Medulla oblongata (tissue), 1 donor: ENCODE data around the gene NXPH3.
A peak's percentile ranks its signal among the peaks of the same experiment; 100 is the strongest.

Experiments
- DNase-seq: peaks from one replicate; pipeline ENCODE4 v3.0.0-alpha.2; 2015; ENCODE audit errors: extremely low spot score

Gene NXPH3

DNA sequence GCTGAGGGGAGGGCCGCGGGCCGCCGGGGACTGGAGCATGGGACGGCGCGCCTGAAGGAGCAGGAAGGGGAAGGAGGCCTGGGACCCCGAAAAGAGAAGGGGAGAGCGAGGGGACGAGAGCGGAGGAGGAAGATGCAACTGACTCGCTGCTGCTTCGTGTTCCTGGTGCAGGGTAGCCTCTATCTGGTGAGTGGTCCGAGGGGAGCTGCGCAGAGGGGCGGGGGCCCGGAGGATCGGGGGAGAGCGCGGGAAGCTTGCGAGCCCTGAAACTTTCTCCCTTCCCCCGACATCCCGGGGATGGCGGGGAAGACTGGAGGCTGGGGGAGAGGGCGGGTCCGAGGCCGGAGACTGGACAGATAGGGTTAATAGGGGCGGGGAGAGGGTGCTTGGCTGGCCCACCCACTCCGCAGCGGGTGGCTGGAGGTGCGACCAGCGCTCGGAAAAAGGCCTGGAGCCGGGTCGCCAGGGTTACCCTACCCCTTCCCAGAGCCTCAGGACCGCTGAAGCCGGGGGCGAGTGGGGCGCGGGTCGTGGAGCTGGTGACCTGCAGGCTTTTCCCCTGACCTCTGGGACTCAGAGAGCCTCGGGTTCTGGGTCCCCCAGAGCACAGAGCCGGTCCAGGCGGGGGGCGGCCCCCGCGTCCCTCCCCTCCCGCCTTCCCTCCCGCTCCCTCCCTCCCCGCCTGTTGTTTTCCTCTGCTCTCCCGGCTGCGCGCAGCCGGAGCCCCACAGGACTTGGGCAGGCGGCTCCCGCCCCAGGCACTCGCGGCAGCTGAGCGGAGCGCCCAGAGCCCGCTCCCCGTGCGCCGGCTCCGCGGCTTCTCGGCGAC, 631 bp downstream of the NXPH3 start:
- peak; percentile 31 for DNase-seq

DNA sequence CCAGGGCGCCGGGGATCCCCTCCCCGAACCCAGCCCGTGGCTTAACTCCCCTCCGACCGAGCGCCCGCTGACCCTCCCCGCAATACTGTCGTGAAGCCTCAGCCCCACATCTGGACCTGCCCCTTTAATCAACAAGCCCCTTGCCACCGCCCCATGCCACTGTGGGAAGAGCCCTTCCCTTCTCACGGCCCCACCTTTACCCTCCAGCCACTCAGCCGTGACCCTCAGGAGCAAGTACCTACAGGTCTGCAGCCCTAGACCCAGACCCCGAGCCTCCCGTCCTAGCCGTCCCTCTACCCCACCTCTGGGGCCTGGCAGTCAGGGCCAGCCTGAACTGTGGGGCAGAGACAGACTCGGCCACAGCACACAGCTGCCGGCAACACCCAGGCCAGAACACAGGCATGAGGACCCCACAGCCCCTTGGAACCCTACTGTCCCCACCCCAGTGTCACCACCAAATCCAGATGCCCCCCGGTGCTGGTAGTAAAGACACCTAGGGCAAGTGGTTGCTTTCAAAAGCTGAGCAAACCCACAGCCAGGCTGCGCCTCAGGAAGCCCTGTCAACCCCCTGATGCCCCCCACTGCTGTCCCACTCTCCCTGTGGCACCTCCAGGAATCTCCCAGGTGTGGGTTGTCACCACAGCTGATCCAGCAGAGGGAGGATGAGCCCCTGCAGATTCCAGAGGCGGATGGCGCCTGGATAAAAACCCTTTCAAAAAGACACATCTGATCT, 1.4 kb downstream of the NXPH3 start:
- DNase-seq = no peak

DNA sequence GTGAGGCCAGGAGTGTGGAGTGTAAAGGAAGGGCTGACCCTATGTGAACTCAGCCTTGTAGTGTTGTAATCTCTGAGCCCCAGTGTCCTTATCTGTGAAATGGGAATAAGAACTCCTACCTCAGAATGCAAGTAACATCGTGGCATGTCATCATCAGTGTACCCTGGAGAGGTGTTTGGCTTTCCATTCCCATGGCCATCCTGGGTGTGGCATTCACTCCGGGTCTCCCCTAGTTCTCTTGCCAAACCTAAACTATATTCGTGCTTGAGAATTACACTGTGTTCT, 1.9 kb downstream of the NXPH3 start:
- DNase-seq = no peak

DNA sequence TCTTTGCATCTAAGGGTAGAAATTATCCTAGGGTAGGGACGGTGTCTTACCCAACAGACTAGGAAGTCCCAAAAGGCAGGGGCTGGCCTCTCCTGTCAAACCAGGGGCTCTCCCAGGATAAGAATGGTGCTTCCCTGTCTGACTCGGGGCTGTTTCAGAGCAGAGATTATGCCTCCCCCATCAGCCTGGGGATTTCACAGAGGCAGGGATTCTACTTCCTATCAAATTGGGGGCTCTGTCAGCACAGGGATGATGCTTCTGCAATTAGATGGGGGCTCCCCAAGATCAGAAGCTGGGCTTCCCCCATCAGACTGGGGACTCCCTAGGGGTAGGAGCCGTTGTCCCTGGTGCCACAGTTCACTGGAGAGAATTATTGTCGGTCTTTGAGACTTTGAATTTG, 2.3 kb downstream of the NXPH3 start:
- DNase-seq = no peak

DNA sequence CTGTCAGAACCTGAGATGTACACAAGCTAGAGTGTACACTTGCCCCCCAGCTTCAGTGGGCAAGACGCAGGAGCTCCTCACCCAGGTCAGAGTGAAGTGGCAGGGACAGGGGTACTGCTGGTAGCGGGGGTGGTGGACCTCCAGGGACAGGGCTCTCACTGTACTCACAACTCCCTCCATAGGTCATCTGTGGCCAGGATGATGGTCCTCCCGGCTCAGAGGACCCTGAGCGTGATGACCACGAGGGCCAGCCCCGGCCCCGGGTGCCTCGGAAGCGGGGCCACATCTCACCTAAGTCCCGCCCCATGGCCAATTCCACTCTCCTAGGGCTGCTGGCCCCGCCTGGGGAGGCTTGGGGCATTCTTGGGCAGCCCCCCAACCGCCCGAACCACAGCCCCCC, 2.7 kb downstream of the NXPH3 start:
- DNase-seq = no peak

DNA sequence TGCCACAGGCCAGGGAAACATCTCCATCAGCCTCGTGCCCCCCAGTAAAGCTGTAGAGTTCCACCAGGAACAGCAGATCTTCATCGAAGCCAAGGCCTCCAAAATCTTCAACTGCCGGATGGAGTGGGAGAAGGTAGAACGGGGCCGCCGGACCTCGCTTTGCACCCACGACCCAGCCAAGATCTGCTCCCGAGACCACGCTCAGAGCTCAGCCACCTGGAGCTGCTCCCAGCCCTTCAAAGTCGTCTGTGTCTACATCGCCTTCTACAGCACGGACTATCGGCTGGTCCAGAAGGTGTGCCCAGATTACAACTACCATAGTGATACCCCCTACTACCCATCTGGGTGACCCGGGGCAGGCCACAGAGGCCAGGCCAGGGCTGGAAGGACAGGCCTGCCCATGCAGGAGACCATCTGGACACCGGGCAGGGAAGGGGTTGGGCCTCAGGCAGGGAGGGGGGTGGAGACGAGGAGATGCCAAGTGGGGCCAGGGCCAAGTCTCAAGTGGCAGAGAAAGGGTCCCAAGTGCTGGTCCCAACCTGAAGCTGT, 3.4 kb downstream of the NXPH3 start:
- DNase-seq = no peak

DNA sequence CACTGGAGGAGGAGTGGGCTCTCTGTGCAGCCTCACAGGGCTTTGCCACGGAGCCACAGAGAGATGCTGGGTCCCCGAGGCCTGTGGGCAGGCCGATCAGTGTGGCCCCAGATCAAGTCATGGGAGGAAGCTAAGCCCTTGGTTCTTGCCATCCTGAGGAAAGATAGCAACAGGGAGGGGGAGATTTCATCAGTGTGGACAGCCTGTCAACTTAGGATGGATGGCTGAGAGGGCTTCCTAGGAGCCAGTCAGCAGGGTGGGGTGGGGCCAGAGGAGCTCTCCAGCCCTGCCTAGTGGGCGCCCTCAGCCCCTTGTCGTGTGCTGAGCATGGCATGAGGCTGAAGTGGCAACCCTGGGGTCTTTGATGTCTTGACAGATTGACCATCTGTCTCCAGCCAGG, 3.9 kb downstream of the NXPH3 start:
- DNase-seq = no peak

DNA sequence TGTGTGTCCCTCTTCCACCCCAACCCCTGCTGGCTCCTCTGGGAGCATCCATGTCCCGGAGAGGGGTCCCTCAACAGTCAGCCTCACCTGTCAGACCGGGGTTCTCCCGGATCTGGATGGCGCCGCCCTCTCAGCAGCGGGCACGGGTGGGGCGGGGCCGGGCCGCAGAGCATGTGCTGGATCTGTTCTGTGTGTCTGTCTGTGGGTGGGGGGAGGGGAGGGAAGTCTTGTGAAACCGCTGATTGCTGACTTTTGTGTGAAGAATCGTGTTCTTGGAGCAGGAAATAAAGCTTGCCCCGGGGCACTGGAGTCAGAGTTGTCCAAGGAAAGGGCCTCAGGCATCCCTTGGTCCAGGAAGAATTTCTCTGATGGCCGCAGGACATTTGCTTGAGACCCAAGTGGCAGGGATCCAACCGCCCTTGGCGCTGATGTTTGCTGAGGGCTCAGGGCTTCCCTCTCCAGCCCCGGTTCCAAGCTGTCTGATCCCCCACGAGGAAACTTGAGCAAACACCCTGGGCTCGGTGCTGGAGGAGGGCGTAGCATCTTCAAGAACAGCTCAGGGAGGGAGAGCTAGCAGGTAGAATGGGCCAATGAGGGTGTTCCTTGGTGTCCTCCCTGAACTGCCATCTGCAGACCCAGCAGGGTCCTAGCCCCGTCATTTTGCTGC, 4.5 kb downstream of the NXPH3 start:
- no peak for DNase-seq

DNA sequence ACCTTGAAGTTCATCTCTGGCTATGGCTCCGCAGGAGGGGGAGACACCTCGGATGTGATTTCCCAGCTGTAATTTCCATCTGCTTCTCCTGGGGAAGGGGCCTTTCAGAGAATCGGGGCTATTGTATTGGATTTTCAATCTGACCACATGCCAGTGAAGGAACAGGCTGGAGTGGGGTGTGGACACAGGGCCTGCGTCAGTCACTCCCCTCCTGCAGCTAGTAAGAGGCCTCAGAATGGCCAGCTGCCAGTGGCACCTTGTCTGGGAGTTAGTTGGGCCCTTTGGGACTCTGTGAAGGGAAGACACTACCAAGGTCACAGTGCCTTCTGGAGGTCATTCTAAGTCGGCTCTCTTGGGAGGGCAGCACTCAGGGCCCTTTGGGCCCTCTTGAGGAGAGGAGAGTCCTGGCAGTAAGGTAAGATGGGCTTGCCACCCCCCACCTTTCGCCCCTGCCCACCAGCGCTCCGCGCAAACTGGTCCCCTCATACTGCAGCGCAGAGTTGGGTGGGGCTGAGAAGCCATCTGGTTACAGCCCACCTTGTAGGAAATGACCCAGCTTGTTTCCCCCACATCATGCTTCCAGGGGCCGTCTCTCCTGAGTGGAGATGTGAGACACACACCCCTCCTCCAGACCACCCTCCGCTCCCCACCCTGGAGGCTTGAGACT, 5.4 kb downstream of the NXPH3 start:
- DNase-seq = no peak

DNA sequence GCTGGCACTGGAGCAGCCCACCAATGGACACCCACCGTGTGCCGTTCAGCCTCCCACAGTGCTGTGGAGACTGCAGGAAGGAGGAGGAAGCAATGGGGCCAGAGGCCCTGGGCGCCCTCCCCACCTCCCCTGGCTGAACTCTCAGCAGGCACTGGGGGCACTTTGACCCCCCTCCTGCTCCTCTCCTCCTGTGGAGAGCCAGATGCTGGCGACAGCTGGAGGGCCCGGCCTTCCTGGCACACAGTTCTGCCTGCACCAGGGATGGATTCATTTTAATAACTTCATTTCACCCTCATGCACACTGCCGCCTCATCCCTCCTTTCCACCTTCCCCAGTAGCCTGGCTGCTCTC, 6.0 kb downstream of the NXPH3 start:
- no peak for DNase-seq

DNA sequence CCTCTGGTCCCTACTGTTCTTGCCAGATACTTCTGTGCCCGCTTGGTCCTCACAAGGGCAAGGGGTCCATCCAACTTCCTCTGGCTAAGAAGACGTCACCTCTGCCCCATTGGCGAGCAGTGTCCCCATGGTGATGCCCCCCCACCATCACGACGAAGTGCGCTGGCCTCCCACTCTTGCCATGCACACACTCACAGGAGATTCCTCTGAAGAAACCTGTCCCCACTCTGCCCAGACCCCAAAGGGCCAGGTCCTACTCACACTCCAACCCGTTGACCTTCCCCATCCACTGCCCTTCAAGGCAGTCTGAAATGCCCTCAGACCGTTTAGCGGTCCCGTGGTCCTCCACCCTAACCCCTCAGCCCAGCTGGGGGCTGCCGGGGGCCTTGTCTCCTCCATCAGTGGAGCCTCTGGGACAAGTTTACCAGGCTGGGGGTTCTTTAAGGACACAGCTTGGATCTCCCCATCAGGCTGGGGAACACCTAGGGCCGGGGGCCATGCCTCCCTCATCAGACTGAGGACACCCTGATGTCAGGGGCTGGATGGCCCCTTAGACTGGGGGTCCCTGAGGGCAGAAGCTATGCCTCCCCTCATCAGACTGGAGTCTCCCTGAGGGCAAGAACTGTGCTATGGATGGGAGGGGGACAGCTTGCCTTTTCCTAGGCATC, 6.5 kb downstream of the NXPH3 start:
- no peak for DNase-seq

DNA sequence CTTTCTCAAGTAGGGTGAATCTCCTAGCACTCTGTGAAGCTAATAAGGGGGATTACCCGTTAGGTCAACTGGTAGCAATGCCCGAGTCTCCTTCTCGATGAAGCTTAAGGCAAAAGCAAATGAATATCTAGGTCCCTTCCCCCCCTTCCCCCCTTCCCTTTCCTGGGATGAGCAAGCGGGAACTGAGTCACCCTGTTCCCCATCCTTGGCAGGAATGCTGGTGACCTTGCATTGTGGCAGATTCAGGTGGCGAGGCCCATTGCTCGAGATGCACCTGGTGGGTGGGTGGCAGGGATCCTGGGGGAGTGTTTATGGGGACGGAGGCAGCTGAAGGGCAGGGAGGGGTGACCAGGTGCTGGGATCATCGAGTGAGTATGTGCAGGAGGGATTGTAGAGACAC, 7.1 kb downstream of the NXPH3 start:
- no peak for DNase-seq

DNA sequence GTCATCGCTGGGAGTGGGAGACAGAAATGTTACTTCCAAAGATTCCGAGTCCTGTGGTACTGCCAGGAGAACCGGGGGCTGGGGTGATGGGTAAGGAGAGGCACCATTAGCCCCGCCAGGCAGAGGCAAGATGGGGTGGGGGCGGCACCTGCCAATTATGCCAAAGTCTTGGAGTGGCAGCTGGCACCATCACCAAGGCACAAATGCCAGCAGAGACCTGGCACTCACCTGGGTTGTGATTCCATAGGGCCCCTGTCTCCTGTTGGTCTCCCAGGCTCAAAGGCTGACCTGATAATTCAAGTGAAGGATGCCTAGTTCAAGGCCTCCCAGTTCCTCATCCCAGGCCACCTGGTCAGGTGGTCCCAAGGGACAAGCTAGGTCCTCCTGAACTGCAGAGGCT, 7.6 kb downstream of the NXPH3 start:
- DNase-seq = no peak

DNA sequence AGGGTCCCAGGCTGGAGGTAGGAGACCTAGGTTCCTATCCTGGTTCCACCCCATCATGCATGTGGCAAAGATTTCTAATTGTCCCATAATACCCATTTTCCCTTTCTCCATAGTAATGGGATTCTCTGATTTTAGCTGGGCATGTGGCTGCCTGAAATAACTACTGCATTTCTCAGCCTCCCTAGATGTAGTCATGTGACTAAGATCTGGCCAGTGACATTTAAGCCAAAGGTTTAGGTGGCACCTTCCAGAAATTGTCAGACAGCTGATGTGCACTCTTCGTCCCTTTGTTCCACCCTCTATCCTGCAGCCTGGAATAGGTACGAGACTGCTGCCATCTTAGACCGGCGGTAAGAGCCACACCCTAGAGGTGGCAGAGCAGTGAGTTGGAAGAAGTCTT, 8.2 kb downstream of the NXPH3 start:
- no peak for DNase-seq

DNA sequence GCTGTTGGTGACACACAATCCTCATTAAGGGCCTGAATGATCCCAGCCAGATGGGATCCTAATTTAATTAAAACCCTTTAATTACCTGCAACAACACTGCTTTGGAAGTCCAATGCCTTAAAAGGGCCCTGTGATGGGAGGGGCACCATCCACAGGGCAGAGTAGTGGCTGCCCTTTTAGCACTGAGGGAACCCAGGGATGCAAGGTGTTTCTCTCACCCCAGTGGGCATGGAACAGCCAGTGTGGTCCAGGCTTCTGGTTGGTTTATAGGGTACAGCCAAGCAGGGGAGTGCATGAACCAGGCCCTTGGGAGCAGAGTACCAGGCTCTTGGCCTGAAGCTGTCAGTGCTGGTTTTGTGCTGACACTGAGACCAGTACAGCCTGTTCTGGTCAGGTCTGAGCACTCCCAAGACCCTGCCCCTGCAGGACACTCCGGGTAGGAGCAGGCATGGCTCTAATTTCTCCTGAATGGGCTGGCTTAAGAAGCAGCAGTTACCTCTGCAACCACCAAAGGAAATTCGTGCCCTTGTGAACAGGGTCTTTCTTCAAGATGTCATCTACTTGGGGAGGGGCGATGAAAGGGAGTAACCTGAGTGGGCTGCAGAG, 9.9 kb downstream of the NXPH3 start:
- no peak for DNase-seq

DNA sequence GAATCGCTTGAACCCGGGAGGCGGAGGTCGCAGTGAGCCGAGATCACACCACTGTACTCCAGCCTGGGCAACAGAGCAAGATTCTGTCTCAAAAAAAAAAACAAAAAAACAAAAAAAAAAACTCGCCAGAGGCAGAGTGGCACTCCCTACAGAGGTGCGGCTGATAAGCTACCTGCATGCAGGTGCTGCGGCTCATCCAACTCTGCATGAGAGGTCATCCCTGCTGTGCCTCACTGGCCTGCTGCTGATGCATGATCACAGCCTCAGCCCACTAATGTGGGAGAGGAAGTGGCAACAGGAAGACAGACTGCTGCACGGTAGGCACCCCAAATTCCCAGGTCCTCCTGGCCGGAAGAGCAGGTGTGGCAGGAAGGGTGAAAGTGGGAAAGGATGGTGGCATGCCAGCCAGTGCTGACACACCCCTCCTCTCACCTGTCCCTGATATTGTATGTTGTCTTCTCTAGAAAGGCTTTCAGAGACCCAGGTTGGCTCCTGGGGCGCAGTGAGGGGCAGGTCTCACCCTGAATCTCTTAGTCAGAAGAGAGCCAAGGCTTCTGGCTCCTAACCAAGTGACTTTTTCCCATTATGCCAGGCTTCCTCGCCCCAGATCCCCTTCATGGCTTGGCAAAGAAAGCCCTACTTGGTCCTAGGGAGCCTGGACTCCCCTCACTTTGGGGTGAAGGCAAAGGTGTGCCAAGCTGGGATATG, 11.8 kb downstream of the NXPH3 start:
- DNase-seq = no peak

DNA sequence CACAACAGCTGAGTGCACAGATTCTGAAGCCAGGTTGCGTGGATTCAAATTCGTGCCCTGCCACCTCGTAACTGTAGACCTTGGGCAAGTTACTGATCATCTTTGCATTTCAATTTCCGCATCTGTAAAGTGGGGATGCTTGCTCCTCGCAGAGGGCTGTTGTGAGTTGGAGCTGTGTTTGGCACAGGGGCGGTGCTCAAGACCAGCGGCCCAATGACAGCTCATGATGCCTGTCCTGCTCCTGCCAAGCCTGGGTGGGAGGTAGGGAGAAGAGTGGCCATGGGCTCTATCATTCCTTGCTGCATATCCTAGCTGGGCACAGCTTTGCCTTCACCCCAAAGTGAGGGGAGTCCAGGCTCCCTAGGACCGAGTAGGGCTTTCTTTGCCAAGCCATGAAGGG, 12.6 kb downstream of the NXPH3 start:
- no peak for DNase-seq

DNA sequence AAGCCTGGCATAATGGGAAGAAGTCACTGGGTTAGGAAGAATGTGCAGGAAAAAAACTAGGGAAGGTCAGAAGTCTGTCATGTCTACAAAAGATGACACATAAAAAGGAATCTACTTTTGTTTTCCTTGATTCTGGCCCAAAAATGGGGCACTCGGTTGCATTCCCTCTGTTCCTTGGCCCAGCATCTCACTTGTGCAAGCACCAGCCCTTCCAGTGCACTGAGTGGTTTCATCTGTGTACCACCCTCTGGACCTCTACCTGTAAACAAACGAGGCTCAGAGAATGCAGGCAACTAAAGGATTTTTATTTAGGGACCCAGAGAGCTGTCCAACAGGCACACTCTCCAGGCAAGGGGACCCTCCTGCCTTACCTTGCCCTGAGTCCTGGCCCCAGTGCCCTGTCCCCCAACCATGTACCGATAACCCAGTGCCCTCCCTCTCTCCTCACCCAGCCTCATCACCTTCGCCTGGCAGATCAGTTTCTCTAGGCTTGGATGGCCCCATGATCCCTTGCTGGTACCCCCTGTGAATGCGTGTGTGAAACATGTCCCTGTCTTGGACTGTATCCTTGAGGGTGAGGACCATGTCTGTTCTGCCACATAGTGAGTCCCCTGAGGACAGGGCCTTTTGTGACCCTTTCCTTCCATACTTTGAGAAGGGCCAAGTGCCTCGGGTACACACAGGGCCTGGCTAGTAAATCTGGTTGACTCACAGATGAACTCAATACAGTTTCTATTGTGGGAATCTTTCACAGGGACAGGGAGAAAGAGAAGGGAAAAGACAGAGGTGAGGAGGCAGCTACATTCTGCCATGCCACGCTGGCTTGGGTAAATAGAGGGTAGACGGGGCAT, 13.3 kb downstream of the NXPH3 start:
- DNase-seq = no peak

DNA sequence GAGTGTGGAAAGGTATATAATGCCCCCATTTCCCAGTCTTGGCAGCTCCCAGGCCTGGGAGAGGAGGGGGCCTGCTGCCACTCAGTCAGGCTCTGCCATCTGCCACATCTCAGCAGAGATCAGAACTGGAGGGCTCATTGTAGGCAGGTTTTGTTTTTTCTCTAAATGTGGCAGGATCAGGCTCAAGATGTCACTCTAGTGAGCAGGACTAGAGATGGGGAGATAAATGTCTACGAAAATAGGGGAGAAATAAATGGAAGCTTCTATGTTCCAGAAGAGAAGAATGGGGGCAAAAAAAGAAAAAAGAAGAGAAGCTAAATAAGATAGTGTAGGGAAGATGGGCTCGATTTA, 13.9 kb downstream of the NXPH3 start:
- DNase-seq = no peak

DNA sequence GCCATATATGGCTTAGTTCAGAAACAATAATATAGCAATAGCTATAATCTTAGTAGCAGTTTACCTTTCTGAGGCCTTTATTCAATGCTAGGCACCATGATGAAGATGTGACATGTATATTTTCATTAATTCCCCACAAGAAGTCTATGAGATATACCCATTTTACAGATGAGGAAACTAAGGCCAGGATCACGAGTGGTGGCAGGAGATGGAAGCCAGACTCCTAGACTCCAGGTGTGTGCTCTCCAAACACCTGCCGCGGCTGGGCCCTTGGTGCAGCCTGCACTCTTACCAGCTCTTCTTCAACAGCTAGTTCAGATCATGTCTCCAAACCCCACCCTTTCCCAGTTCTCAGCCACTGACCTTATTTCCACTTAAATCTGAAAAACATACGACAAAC, 15.2 kb downstream of the NXPH3 start:
- DNase-seq = no peak
